WTC11 (cell line): ENCODE measurements around the gene OR8B12. TPM values are rescaled to one million over a fixed set of nuclear protein-coding genes. Genes with fewer than 3 reads are reported as not detected.

Experiments used
- ATAC-seq: fragments of 200-7000 bp; cut with Tn5 transposase; 2 replicates; pipeline ENCODE4 v1.10.0; 2021; ENCODE audit warnings: mild to moderate bottlenecking, moderate library complexity
- CTCF ChIA-PET: fragments of 300-600 bp; sonication (Branson Sonifier 250); formaldehyde crosslinking; loops from one replicate; lab custom pipeline; 2021; ENCODE audit warnings: antibody characterized with exemption; lab: Charles Lee
- POLR2A ChIA-PET: fragments of 350-600 bp; sonication (Branson Sonifier 250); formaldehyde crosslinking; loops from one replicate; lab custom pipeline; 2021; ENCODE audit warnings: antibody characterized with exemption; lab: Charles Lee
- DNase-seq: peaks from one replicate; pipeline ENCODE4 v3.0.0; 2021; ENCODE audit warnings: low spot score
- H3K27ac Mint-ChIP-seq: 2 replicates; pipeline ENCODE4 v1.8.0; 2021; ENCODE audit warnings: mixed read lengths
- H3K27me3 Mint-ChIP-seq: 2 replicates; pipeline ENCODE4 v1.8.0; 2021; ENCODE audit warnings: low read depth, mild to moderate bottlenecking, moderate library complexity, mixed read lengths
- H3K36me3 Mint-ChIP-seq: 2 replicates; pipeline ENCODE4 v1.8.0; 2021; ENCODE audit warnings: mixed read lengths
- H3K4me1 Mint-ChIP-seq: 2 replicates; pipeline ENCODE4 v1.8.0; 2022; ENCODE audit warnings: mixed read lengths
- H3K4me3 Mint-ChIP-seq: 2 replicates; pipeline ENCODE4 v1.8.0; 2021; ENCODE audit warnings: mild to moderate bottlenecking, moderate library complexity, mixed read lengths
- H3K9me3 Mint-ChIP-seq: 2 replicates; pipeline ENCODE4 v1.8.0; 2021; ENCODE audit warnings: mixed read lengths
- AR ChIP-seq: fragments of 250-450 bp; sonication (Bioruptor Pico); IDR thresholded peaks from 2 replicates; pipeline ENCODE4 v1.9.0; 2021; ENCODE audit warnings: mild to moderate bottlenecking
- ARID4B ChIP-seq: sonication (generic); formaldehyde crosslinking; IDR thresholded peaks from 2 replicates; pipeline ENCODE4 v1.8.0; 2023; ENCODE audit warnings: missing genetic modification reagents, mild to moderate bottlenecking, borderline replicate concordance
- CDX4 ChIP-seq: fragments of 250-450 bp; sonication (Bioruptor Pico); IDR thresholded peaks from 2 replicates; pipeline ENCODE4 v1.9.0; 2021; ENCODE audit warnings: moderate library complexity, mild to moderate bottlenecking, inconsistent platforms, borderline replicate concordance
- CREM ChIP-seq: sonication (generic); formaldehyde crosslinking; IDR thresholded peaks from 2 replicates; pipeline ENCODE4 v1.8.1; 2022; ENCODE audit warnings: mild to moderate bottlenecking, missing genetic modification reagents, moderate library complexity
- ELF4 ChIP-seq: sonication (generic); formaldehyde crosslinking; IDR thresholded peaks from 2 replicates; pipeline ENCODE4 v1.8.1; 2022; ENCODE audit warnings: low read depth, mild to moderate bottlenecking, moderate library complexity, missing genetic modification reagents
- FOXK1 ChIP-seq: sonication (generic); formaldehyde crosslinking; IDR thresholded peaks from 2 replicates; pipeline ENCODE4 v1.8.0; 2022; ENCODE audit warnings: mild to moderate bottlenecking, moderate library complexity, missing genetic modification reagents
- GRHL2 ChIP-seq: fragments of 250-450 bp; sonication (Bioruptor Pico); IDR thresholded peaks from 2 replicates; pipeline ENCODE4 v1.8.0; 2022; ENCODE audit warnings: mild to moderate bottlenecking, moderate library complexity; ENCODE audit not compliant: insufficient replicate concordance, severe bottlenecking
- IRF2 ChIP-seq: sonication (generic); formaldehyde crosslinking; IDR thresholded peaks from 2 replicates; pipeline ENCODE4 v1.8.0; 2022; ENCODE audit warnings: low read depth, missing genetic modification reagents, borderline replicate concordance
- JUN ChIP-seq: sonication (generic); formaldehyde crosslinking; IDR thresholded peaks from 2 replicates; pipeline ENCODE4 v1.8.0; 2023; ENCODE audit warnings: mild to moderate bottlenecking, missing genetic modification reagents
- MYBL2 ChIP-seq: sonication (generic); formaldehyde crosslinking; IDR thresholded peaks from 2 replicates; pipeline ENCODE4 v1.8.1; 2023; ENCODE audit warnings: mild to moderate bottlenecking, moderate library complexity, missing genetic modification reagents
- NR1H2 ChIP-seq: sonication (generic); formaldehyde crosslinking; IDR thresholded peaks from 2 replicates; pipeline ENCODE4 v1.9.0; 2021; ENCODE audit warnings: mild to moderate bottlenecking, moderate library complexity, missing genetic modification reagents
- NR3C1 ChIP-seq: sonication (generic); formaldehyde crosslinking; conservative IDR thresholded peaks from 2 replicates; pipeline ENCODE4 v1.8.1; 2023; ENCODE audit warnings: low read depth, mild to moderate bottlenecking, missing genetic modification reagents
- PREB ChIP-seq: sonication (generic); formaldehyde crosslinking; IDR thresholded peaks from 2 replicates; pipeline ENCODE4 v1.8.1; 2022; ENCODE audit warnings: mild to moderate bottlenecking, missing genetic modification reagents, moderate library complexity, borderline replicate concordance
- PRRX2 ChIP-seq: fragments of 250-450 bp; sonication (Bioruptor Pico); IDR thresholded peaks from 2 replicates; pipeline ENCODE4 v1.8.0; 2021; ENCODE audit warnings: mild to moderate bottlenecking
- SP1 ChIP-seq: sonication (generic); formaldehyde crosslinking; conservative IDR thresholded peaks from 2 replicates; pipeline ENCODE4 v1.8.1; 2022; ENCODE audit warnings: missing genetic modification reagents
- ZMAT4 ChIP-seq: fragments of 250-450 bp; sonication (Bioruptor Pico); IDR thresholded peaks from 2 replicates; pipeline ENCODE4 v1.9.0; 2021; ENCODE audit warnings: mild to moderate bottlenecking
- ZNF219 ChIP-seq: sonication (generic); formaldehyde crosslinking; IDR thresholded peaks from 2 replicates; pipeline ENCODE4 v1.8.0; 2023; ENCODE audit warnings: missing genetic modification reagents, mild to moderate bottlenecking, borderline replicate concordance
- ZNF425 ChIP-seq: fragments of 250-450 bp; sonication (Bioruptor Pico); conservative IDR thresholded peaks from 2 replicates; pipeline ENCODE4 v1.9.0; 2021; ENCODE audit warnings: mild to moderate bottlenecking
- ZNF532 ChIP-seq: fragments of 250-450 bp; sonication (Bioruptor Pico); IDR thresholded peaks from 2 replicates; pipeline ENCODE4 v1.9.0; 2021; ENCODE audit warnings: mild to moderate bottlenecking, borderline replicate concordance
- ZNF671 ChIP-seq: fragments of 250-450 bp; sonication (Bioruptor Pico); IDR thresholded peaks from 2 replicates; pipeline ENCODE4 v1.8.0; 2021; ENCODE audit warnings: mild to moderate bottlenecking
- total RNA-seq: library from RNA; stranded (reverse); gene quantifications from 3 replicates; pipeline ENCODE4 v1.2.3, GENCODE V29; 2021

The OR8B12 gene
- total RNA-seq, 1 experiment from 2014 or later = not detected

- peaks cover 34% of the 10 kb centered on the region for H3K9me3 Mint-ChIP-seq
- DNase-seq (no peak), ATAC-seq (no peak)
- no peak overlapping the region for H3K27ac Mint-ChIP-seq
- H3K4me3 Mint-ChIP-seq = no peak overlapping the region
- POLR2A ChIA-PET = no interaction called here
- CTCF ChIA-PET = no interaction called here
- no peak for TF ChIP-seq PRRX2 (CRISPR knock-in tag)
- TF ChIP-seq ZMAT4 = no peak
- no peak for TF ChIP-seq ZNF671 (CRISPR knock-in tag)
- TF ChIP-seq SP1 (CRISPR knock-in tag) = no peak
- TF ChIP-seq CREM (CRISPR knock-in tag) = no peak
- TF ChIP-seq NR1H2 (CRISPR knock-in tag) = no peak
- no peak for TF ChIP-seq ARID4B (CRISPR knock-in tag)
- no peak for TF ChIP-seq ZNF425
- TF ChIP-seq ZNF532 (CRISPR knock-in tag) = no peak
- TF ChIP-seq JUN (CRISPR knock-in tag) = no peak
- TF ChIP-seq IRF2 (CRISPR knock-in tag) = no peak
- no peak for TF ChIP-seq GRHL2 (CRISPR knock-in tag)
- TF ChIP-seq ZNF219 = no peak
- TF ChIP-seq PREB = no peak
- TF ChIP-seq ELF4 (CRISPR knock-in tag) = no peak
- no peak for TF ChIP-seq FOXK1 (CRISPR knock-in tag)
- TF ChIP-seq NR3C1 (CRISPR knock-in tag) = no peak
- TF ChIP-seq AR (CRISPR knock-in tag) = no peak
- no peak for TF ChIP-seq MYBL2 (CRISPR knock-in tag)
- no peak for TF ChIP-seq CDX4 (CRISPR knock-in tag)
- no peaks in the 10 kb centered on the region; the same call in 1 of the 2 replicates for H3K27me3 Mint-ChIP-seq
- H3K36me3 Mint-ChIP-seq = peaks cover 13% of the 10 kb centered on the region
- no peaks in the 10 kb centered on the region for H3K4me1 Mint-ChIP-seq
Measured at GRCh38 chr11:124510279-124510678, 33.2 kb downstream of the OR8B12 start.
